ENCODE measurements around the gene ARL14. TPM values are rescaled to one million over a fixed set of nuclear protein-coding genes. Genes with fewer than 3 reads are reported as not detected.

The ARL14 gene
- total RNA-seq, 2 donors from 2014 or later = 2.3 to 8.8 TPM

- TF ChIP-seq CTCF (IDR thresholded peaks at IDR 0.05) (no peak), POLR2A (IDR thresholded peaks at IDR 0.05) (no peak)
- 90 to 96% methylated on average over 2 of the region's 2 CpGs for WGBS, 2 donors
- H3K9me3 ChIP-seq = no peaks in the 10 kb centered on the region
- H3K27me3 ChIP-seq = no peaks in the 10 kb centered on the region
- H3K36me3 ChIP-seq (replicated peaks in 1 of 2; ENCODE audit: insufficient read depth in 1 of 2, low read depth in 2 of 2) = no peaks in the 10 kb centered on the region
- no peak for DNase-seq
- ATAC-seq = no peak
- H3K4me1 ChIP-seq = peaks cover 1% of the 10 kb centered on the region
- H3K27ac ChIP-seq = no peak overlapping the region
- intact Hi-C loops (cut with DNase I) = no loop called here
- H3K4me3 ChIP-seq = no peak overlapping the region
Measured at GRCh38 chr3:160684368-160684740, 7.4 kb downstream of the ARL14 start.

- Histone ChIP-seq H3K27me3 (no peaks in the 10 kb centered on the region), H3K9me3 (no peaks in the 10 kb centered on the region), H3K4me1 (no peaks in the 10 kb centered on the region), H3K27ac (no peak overlapping the region), H3K36me3 (replicated peaks in 1 of 2; ENCODE audit: insufficient read depth in 1 of 2, low read depth in 2 of 2) (no peaks in the 10 kb centered on the region), H3K4me3 (no peak overlapping the region)
- intact Hi-C loops (cut with DNase I) = no loop called here
- no peak for DNase-seq
- WGBS, 2 donors = 41 to 61% methylated on average over 1 of the region's 1 CpG
- no peak for TF ChIP-seq POLR2A (IDR thresholded peaks at IDR 0.05)
- peak in 6 of 7 experiments; percentile 30 to 47 (median 42) for TF ChIP-seq CTCF (IDR thresholded peaks at IDR 0.05)
- ATAC-seq = no peak
Measured at GRCh38 chr3:160685144-160685766, 8.3 kb downstream of the ARL14 start.

GRCh38 chr3:160686955-160687535 lies 10.1 kb downstream of the ARL14 start:
- no peak for DNase-seq

DNA sequence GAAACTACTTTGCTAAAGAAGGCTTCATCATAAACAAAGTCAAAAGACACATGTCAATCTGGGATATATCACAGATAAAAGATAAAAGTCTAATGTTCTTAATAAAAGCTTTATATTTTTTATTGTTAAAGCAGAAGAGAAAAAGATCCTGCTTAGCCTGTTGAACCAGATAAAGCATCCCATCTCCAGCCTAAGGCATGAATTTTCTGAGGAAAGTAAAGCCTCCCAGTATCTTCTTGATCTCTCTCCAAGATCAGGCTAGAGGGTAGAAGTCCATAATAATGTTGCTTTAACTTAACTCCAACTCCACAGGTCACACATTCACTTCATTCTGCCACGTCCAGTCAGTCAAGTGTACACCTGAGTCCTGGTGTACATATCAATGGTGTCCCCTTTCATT lies 14.2 kb downstream of the ARL14 start:
- intact Hi-C loops (cut with DNase I) = no loop called here
- H3K4me1 ChIP-seq = no peaks in the 10 kb centered on the region
- H3K36me3 ChIP-seq (replicated peaks in 1 of 2; ENCODE audit: insufficient read depth in 1 of 2, low read depth in 2 of 2) = no peaks in the 10 kb centered on the region
- ATAC-seq = no peak
- H3K4me3 ChIP-seq = no peak overlapping the region
- H3K9me3 ChIP-seq = no peaks in the 10 kb centered on the region
- no peaks in the 10 kb centered on the region for H3K27me3 ChIP-seq
- H3K27ac ChIP-seq = no peak overlapping the region
- 92 to 94% methylated on average over 1 of the region's 1 CpG for WGBS, 2 donors
- TF ChIP-seq CTCF (IDR thresholded peaks at IDR 0.05) (no peak), POLR2A (IDR thresholded peaks at IDR 0.05) (no peak)
- no peak for DNase-seq

More at GRCh38 chr3:160686955-160687535, 10.1 kb downstream of the ARL14 start:
- intact Hi-C loops (cut with DNase I) = no loop called here
- H3K36me3 ChIP-seq (replicated peaks in 1 of 2; ENCODE audit: insufficient read depth in 1 of 2, low read depth in 2 of 2) = no peaks in the 10 kb centered on the region
- no peaks in the 10 kb centered on the region for H3K27me3 ChIP-seq
- peak in 6 of 7 experiments; percentile 24 to 46 (median 44) for TF ChIP-seq CTCF (IDR thresholded peaks at IDR 0.05)
- TF ChIP-seq POLR2A (IDR thresholded peaks at IDR 0.05) = no peak
- H3K9me3 ChIP-seq = no peaks in the 10 kb centered on the region
- no peak for ATAC-seq
- H3K4me1 ChIP-seq = no peaks in the 10 kb centered on the region
- no peak overlapping the region for H3K27ac ChIP-seq
- WGBS, 2 donors = 40 to 43% methylated on average over 6 of the region's 6 CpGs
- H3K4me3 ChIP-seq = no peak overlapping the region

DNA sequence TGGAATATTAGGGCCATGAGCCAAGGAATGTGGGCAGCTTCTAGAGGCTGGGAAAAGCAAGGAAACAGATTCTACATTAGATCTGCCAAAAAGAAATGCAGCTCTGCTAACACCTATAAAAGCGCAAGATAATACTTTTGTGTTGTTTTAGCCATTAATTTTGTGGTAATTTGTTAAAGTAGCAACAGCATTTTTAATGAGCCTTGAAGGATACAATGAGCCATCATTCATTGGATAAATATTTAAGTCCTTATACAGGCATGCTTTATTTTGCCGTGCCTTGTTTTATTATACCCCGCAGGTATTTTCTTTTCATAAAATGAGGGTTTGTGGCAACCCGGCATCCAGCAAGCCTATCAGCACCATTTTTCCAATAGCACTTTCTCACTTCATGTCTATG lies 15.0 kb downstream of the ARL14 start:
- DNase-seq (no peak), ATAC-seq (no peak)
- no peaks in the 10 kb centered on the region for H3K27me3 ChIP-seq
- no peaks in the 10 kb centered on the region for H3K4me1 ChIP-seq
- no peaks in the 10 kb centered on the region for H3K36me3 ChIP-seq (replicated peaks in 1 of 2; ENCODE audit: insufficient read depth in 1 of 2, low read depth in 2 of 2)
- no peaks in the 10 kb centered on the region for H3K9me3 ChIP-seq
- WGBS, 2 donors = 95 to 96% methylated on average over 4 of the region's 4 CpGs
- H3K27ac ChIP-seq = no peak overlapping the region
- TF ChIP-seq POLR2A (IDR thresholded peaks at IDR 0.05) (no peak), CTCF (IDR thresholded peaks at IDR 0.05) (no peak)
- no peak overlapping the region for H3K4me3 ChIP-seq
- intact Hi-C loops (cut with DNase I) = no loop called here

Data from body of pancreas (tissue), 4 donors.